Thoracic aorta (tissue), 2 donors: Measurements from ENCODE around the gene OLIG1. TPM values are rescaled to one million over a fixed set of nuclear protein-coding genes. Genes with fewer than 3 reads are reported as not detected.

ENCODE experiments used
- ATAC-seq: fragments of 150-250 bp; one replicate; pipeline ENCODE4 v1.8.0; 2017; ENCODE audit warnings: low read depth; ENCODE audit not compliant: insufficient number of reproducible peaks, low FRiP score
- DNase-seq: peaks from one replicate; pipeline ENCODE4 v3.0.0-alpha.2; 2020; ENCODE audit warnings: low spot score
- H3K27ac ChIP-seq, 2 donors: fragments of 200-600 bp; sonication (generic); 1 replicate in 1 of 2; 2 replicates in 1 of 2; pipeline ENCODE4 v1.5.1; 2016; ENCODE audit warnings: mild to moderate bottlenecking in 2 of 2, moderate library complexity in 2 of 2
- H3K27me3 ChIP-seq: fragments of 200-600 bp; sonication (generic); replicated peaks from 2 replicates; pipeline ENCODE4 v1.6.0; 2016; ENCODE audit warnings: mild to moderate bottlenecking; ENCODE audit not compliant: insufficient read depth
- H3K36me3 ChIP-seq: fragments of 200-600 bp; sonication (generic); one replicate; pipeline ENCODE4 v1.5.1; 2016
- H3K4me1 ChIP-seq, 2 donors: fragments of 200-600 bp; sonication (generic); 1 replicate in 1 of 2; 2 replicates in 1 of 2; pipeline versions ENCODE4 v1.5.1 to v1.6.0; 2016; ENCODE audit warnings: low read depth in 2 of 2, mild to moderate bottlenecking in 1 of 2; ENCODE audit not compliant: control insufficient read depth in 1 of 2
- H3K4me3 ChIP-seq: fragments of 200-600 bp; sonication (generic); 2 replicates; pipeline ENCODE4 v1.5.1; 2016; ENCODE audit warnings: mild to moderate bottlenecking
- H3K9me3 ChIP-seq: fragments of 200-600 bp; sonication (generic); 2 replicates; pipeline ENCODE4 v1.5.1; 2016
- total RNA-seq, 2 donors: library from RNA; depleted of rRNA; stranded (reverse); fragments of >200 nt; gene quantifications; one replicate each; pipeline versions ENCODE4 v1.1.0 to v1.2.3, GENCODE V29; 2016
- TF ChIP-seq, protein P1 (sequence below): fragments of 200-600 bp; sonication (generic); IDR thresholded peaks from one replicate; pipeline ENCODE4 v1.5.1; 2019; ENCODE audit warnings: antibody characterized with exemption

The OLIG1 gene
- total RNA-seq, 2 donors from 2014 or later = not detected

GRCh38 chr21:33061233-33061632 lies 8.7 kb upstream of the OLIG1 start:
- Histone ChIP-seq H3K4me1 (no peaks in the 10 kb centered on the region), H3K9me3 (no peaks in the 10 kb centered on the region), H3K27ac (no peak overlapping the region), H3K27me3 (no peaks in the 10 kb centered on the region), H3K4me3 (no peak overlapping the region), H3K36me3 (no peaks in the 10 kb centered on the region)
- no peak for DNase-seq
- no peak for ATAC-seq
- TF ChIP-seq, protein P1, sequence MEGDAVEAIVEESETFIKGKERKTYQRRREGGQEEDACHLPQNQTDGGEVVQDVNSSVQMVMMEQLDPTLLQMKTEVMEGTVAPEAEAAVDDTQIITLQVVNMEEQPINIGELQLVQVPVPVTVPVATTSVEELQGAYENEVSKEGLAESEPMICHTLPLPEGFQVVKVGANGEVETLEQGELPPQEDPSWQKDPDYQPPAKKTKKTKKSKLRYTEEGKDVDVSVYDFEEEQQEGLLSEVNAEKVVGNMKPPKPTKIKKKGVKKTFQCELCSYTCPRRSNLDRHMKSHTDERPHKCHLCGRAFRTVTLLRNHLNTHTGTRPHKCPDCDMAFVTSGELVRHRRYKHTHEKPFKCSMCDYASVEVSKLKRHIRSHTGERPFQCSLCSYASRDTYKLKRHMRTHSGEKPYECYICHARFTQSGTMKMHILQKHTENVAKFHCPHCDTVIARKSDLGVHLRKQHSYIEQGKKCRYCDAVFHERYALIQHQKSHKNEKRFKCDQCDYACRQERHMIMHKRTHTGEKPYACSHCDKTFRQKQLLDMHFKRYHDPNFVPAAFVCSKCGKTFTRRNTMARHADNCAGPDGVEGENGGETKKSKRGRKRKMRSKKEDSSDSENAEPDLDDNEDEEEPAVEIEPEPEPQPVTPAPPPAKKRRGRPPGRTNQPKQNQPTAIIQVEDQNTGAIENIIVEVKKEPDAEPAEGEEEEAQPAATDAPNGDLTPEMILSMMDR = no peak

- ATAC-seq = no peak
- Histone ChIP-seq H3K9me3 (no peaks in the 10 kb centered on the region), H3K27ac (no peak overlapping the region), H3K36me3 (no peaks in the 10 kb centered on the region), H3K4me1 (no peaks in the 10 kb centered on the region), H3K4me3 (no peak overlapping the region), H3K27me3 (peaks cover 11% of the 10 kb centered on the region)
- TF ChIP-seq, protein P1 = no peak
- no peak for DNase-seq
Measured at GRCh38 chr21:33063375-33063883, 6.5 kb upstream of the OLIG1 start.

GRCh38 chr21:33063907-33064622 lies 5.9 kb upstream of the OLIG1 start:
- ATAC-seq = no peak
- Histone ChIP-seq H3K9me3 (peaks cover 3% of the 10 kb centered on the region), H3K4me1 (no peaks in the 10 kb centered on the region), H3K4me3 (no peak overlapping the region), H3K27me3 (peaks cover 18% of the 10 kb centered on the region), H3K27ac (no peak overlapping the region), H3K36me3 (no peaks in the 10 kb centered on the region)
- DNase-seq = no peak
- TF ChIP-seq, protein P1 = no peak

- no peak for ATAC-seq
- peaks cover 21% of the 10 kb centered on the region for H3K27me3 ChIP-seq
- peaks cover 8% of the 10 kb centered on the region for H3K9me3 ChIP-seq
- H3K27ac ChIP-seq = no peak overlapping the region
- TF ChIP-seq, protein P1 = no peak
- no peak overlapping the region for H3K4me3 ChIP-seq
- no peaks in the 10 kb centered on the region for H3K36me3 ChIP-seq
- no peak for DNase-seq
- H3K4me1 ChIP-seq = peaks cover 0 to under 1% of the 10 kb centered on the region in 2 donors
Measured at GRCh38 chr21:33064623-33065390, 5.1 kb upstream of the OLIG1 start.

GRCh38 chr21:33067043-33067442 lies 2.9 kb upstream of the OLIG1 start:
- DNase-seq (no peak), ATAC-seq (no peak)
- H3K27me3 ChIP-seq = peaks cover 21% of the 10 kb centered on the region
- H3K4me3 ChIP-seq = no peak overlapping the region
- H3K27ac ChIP-seq = no peak overlapping the region
- TF ChIP-seq, protein P1 = no peak
- peaks cover 8% of the 10 kb centered on the region for H3K9me3 ChIP-seq
- no peaks in the 10 kb centered on the region for H3K36me3 ChIP-seq
- H3K4me1 ChIP-seq = peaks cover 13 to 21% of the 10 kb centered on the region in 2 donors
